SK-N-SH treated with all-trans-retinoic acid at 6 μM for 48 hours (cell line): ENCODE measurements around the gene CDK6.

Source experiments
- ATAC-seq: fragments of 200-7000 bp; cut with Tn5 transposase; 3 replicates; pipeline ENCODE4 v1.9.1; 2020; ENCODE audit warnings: mild to moderate bottlenecking, moderate library complexity
- ARNTL ChIP-seq: fragments of 450-650 bp; formaldehyde crosslinking; IDR thresholded peaks from 2 replicates; pipeline ENCODE4 v1.5.0; 2020; ENCODE audit warnings: low read depth, mild to moderate bottlenecking, moderate library complexity, borderline replicate concordance
- BACH2 ChIP-seq: fragments of 250-450 bp; sonication (Bioruptor Pico); IDR thresholded peaks from 2 replicates; pipeline ENCODE4 v1.9.0; 2021; ENCODE audit warnings: mild to moderate bottlenecking, borderline replicate concordance
- ESRRG ChIP-seq: fragments of 250-450 bp; sonication (Bioruptor Pico); IDR thresholded peaks from 2 replicates; pipeline ENCODE4 v1.6.1; 2021; ENCODE audit warnings: mild to moderate bottlenecking
- GLIS3 ChIP-seq: fragments of 250-450 bp; sonication (Bioruptor Pico); IDR thresholded peaks from 2 replicates; pipeline ENCODE4 v1.5.0; 2020; ENCODE audit warnings: mild to moderate bottlenecking, moderate library complexity
- ISL1 ChIP-seq: fragments of 250-450 bp; sonication (Bioruptor Pico); IDR thresholded peaks from 2 replicates; pipeline ENCODE4 v2.1.2; 2022; ENCODE audit warnings: mild to moderate bottlenecking, moderate library complexity
- OSR1 ChIP-seq: fragments of 250-450 bp; sonication (Bioruptor Pico); IDR thresholded peaks from 2 replicates; pipeline ENCODE4 v1.8.0; 2022; ENCODE audit warnings: moderate library complexity, mild to moderate bottlenecking, inconsistent platforms
- PPARA ChIP-seq: fragments of 250-450 bp; sonication (Bioruptor Pico); IDR thresholded peaks from 2 replicates; pipeline ENCODE4 v1.5.0; 2020; ENCODE audit warnings: mild to moderate bottlenecking, borderline replicate concordance
- RARB ChIP-seq: fragments of 250-450 bp; sonication (Bioruptor Pico); IDR thresholded peaks from 2 replicates; pipeline ENCODE4 v1.8.0; 2021; ENCODE audit warnings: mild to moderate bottlenecking, moderate library complexity
- SNAI2 ChIP-seq: fragments of 250-450 bp; sonication (Bioruptor Pico); IDR thresholded peaks from 2 replicates; pipeline ENCODE4 v1.5.0; 2020; ENCODE audit warnings: mild to moderate bottlenecking, moderate library complexity
- TCF4 ChIP-seq: fragments of 250-450 bp; sonication (Bioruptor Pico); IDR thresholded peaks from 2 replicates; pipeline ENCODE4 v1.8.0; 2021; ENCODE audit warnings: mild to moderate bottlenecking, moderate library complexity, borderline replicate concordance
- TOX ChIP-seq: fragments of 250-450 bp; sonication (Bioruptor Pico); IDR thresholded peaks from 2 replicates; pipeline ENCODE4 v1.8.0; 2021; ENCODE audit warnings: mild to moderate bottlenecking, moderate library complexity, borderline replicate concordance
- ZC3H10 ChIP-seq: fragments of 250-450 bp; sonication (Bioruptor Pico); IDR thresholded peaks from 2 replicates; pipeline ENCODE4 v1.5.1; 2021; ENCODE audit warnings: mild to moderate bottlenecking, moderate library complexity
- ZFP30 ChIP-seq: fragments of 450-650 bp; formaldehyde crosslinking; IDR thresholded peaks from 2 replicates; pipeline ENCODE4 v1.5.0; 2022; ENCODE audit warnings: mild to moderate bottlenecking, moderate library complexity
- ZNF565 ChIP-seq: fragments of 450-650 bp; formaldehyde crosslinking; conservative IDR thresholded peaks from 2 replicates; pipeline ENCODE4 v1.5.0; 2020; ENCODE audit warnings: low read depth, mild to moderate bottlenecking, moderate library complexity
- ZNF70 ChIP-seq: fragments of 450-650 bp; formaldehyde crosslinking; IDR thresholded peaks from 2 replicates; pipeline ENCODE4 v1.5.0; 2020; ENCODE audit warnings: mild to moderate bottlenecking, moderate library complexity
- TF ChIP-seq, protein P1 (sequence below): fragments of 250-450 bp; sonication (Bioruptor Pico); IDR thresholded peaks from 2 replicates; pipeline ENCODE4 v1.5.1; 2021; ENCODE audit warnings: mild to moderate bottlenecking, moderate library complexity
- TF ChIP-seq, protein P2 (sequence below): fragments of 250-450 bp; sonication (Bioruptor Pico); IDR thresholded peaks from 2 replicates; pipeline ENCODE4 v1.5.0; 2020; ENCODE audit warnings: mild to moderate bottlenecking, moderate library complexity
- TF ChIP-seq, protein P3 (sequence below): fragments of 250-450 bp; sonication (Bioruptor Pico); IDR thresholded peaks from 2 replicates; pipeline ENCODE4 v1.8.0; 2020; ENCODE audit warnings: mild to moderate bottlenecking, moderate library complexity, borderline replicate concordance
- TF ChIP-seq, protein P4 (sequence below): fragments of 250-450 bp; sonication (Bioruptor Pico); IDR thresholded peaks from 2 replicates; pipeline ENCODE4 v1.5.1; 2020; ENCODE audit warnings: low read depth, mild to moderate bottlenecking, moderate library complexity
- TF ChIP-seq, protein P5 (sequence below): fragments of 250-450 bp; sonication (Bioruptor Pico); IDR thresholded peaks from 2 replicates; pipeline ENCODE4 v1.8.0; 2021; ENCODE audit warnings: low read depth, mild to moderate bottlenecking, moderate library complexity, borderline replicate concordance

The CDK6 gene

DNA sequence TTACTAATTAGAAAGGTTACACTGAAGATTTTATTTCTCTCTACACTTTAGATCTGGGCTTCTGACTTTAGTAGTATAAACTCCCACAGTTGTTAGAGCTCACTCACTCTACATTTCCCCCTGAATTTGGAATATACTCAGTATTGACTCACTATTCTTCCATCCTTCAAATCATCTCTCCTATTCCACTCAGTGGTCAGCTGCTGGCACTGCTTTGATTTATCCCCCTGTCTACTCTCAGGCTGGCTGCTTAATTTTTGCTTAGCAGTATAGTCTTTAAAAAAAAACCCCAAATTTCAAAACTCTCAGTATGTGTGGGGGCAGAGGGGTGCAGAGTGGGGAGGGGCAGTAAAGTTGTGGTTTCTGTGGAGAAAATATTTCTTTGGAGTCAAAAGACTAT lies 68.9 kb downstream of the CDK6 start:
- peak; percentile 49 for ATAC-seq
- TF ChIP-seq ZC3H10: no peak
- TF ChIP-seq ZNF70: no peak
- no peak for TF ChIP-seq RARB (CRISPR knock-in tag)
- no peak for TF ChIP-seq BACH2 (CRISPR knock-in tag)
- TF ChIP-seq TCF4 (CRISPR knock-in tag): no peak
- TF ChIP-seq TOX (CRISPR knock-in tag): no peak
- TF ChIP-seq, protein P1, sequence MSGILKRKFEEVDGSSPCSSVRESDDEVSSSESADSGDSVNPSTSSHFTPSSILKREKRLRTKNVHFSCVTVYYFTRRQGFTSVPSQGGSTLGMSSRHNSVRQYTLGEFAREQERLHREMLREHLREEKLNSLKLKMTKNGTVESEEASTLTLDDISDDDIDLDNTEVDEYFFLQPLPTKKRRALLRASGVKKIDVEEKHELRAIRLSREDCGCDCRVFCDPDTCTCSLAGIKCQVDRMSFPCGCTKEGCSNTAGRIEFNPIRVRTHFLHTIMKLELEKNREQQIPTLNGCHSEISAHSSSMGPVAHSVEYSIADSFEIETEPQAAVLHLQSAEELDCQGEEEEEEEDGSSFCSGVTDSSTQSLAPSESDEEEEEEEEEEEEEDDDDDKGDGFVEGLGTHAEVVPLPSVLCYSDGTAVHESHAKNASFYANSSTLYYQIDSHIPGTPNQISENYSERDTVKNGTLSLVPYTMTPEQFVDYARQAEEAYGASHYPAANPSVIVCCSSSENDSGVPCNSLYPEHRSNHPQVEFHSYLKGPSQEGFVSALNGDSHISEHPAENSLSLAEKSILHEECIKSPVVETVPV (CRISPR knock-in tag): no peak
- TF ChIP-seq ESRRG (CRISPR knock-in tag): no peak
- TF ChIP-seq GLIS3 (CRISPR knock-in tag): no peak
- TF ChIP-seq, protein P2, sequence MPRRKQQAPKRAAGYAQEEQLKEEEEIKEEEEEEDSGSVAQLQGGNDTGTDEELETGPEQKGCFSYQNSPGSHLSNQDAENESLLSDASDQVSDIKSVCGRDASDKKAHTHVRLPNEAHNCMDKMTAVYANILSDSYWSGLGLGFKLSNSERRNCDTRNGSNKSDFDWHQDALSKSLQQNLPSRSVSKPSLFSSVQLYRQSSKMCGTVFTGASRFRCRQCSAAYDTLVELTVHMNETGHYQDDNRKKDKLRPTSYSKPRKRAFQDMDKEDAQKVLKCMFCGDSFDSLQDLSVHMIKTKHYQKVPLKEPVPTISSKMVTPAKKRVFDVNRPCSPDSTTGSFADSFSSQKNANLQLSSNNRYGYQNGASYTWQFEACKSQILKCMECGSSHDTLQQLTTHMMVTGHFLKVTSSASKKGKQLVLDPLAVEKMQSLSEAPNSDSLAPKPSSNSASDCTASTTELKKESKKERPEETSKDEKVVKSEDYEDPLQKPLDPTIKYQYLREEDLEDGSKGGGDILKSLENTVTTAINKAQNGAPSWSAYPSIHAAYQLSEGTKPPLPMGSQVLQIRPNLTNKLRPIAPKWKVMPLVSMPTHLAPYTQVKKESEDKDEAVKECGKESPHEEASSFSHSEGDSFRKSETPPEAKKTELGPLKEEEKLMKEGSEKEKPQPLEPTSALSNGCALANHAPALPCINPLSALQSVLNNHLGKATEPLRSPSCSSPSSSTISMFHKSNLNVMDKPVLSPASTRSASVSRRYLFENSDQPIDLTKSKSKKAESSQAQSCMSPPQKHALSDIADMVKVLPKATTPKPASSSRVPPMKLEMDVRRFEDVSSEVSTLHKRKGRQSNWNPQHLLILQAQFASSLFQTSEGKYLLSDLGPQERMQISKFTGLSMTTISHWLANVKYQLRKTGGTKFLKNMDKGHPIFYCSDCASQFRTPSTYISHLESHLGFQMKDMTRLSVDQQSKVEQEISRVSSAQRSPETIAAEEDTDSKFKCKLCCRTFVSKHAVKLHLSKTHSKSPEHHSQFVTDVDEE: no peak
- TF ChIP-seq OSR1 (CRISPR knock-in tag): no peak
- no peak for TF ChIP-seq SNAI2 (CRISPR knock-in tag)
- TF ChIP-seq ZFP30 (CRISPR knock-in tag): no peak
- TF ChIP-seq PPARA (CRISPR knock-in tag): no peak
- TF ChIP-seq, protein P3, sequence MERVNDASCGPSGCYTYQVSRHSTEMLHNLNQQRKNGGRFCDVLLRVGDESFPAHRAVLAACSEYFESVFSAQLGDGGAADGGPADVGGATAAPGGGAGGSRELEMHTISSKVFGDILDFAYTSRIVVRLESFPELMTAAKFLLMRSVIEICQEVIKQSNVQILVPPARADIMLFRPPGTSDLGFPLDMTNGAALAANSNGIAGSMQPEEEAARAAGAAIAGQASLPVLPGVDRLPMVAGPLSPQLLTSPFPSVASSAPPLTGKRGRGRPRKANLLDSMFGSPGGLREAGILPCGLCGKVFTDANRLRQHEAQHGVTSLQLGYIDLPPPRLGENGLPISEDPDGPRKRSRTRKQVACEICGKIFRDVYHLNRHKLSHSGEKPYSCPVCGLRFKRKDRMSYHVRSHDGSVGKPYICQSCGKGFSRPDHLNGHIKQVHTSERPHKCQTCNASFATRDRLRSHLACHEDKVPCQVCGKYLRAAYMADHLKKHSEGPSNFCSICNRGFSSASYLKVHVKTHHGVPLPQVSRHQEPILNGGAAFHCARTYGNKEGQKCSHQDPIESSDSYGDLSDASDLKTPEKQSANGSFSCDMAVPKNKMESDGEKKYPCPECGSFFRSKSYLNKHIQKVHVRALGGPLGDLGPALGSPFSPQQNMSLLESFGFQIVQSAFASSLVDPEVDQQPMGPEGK (CRISPR knock-in tag): no peak
- TF ChIP-seq ZNF565 (CRISPR knock-in tag): no peak
- TF ChIP-seq, protein P4, sequence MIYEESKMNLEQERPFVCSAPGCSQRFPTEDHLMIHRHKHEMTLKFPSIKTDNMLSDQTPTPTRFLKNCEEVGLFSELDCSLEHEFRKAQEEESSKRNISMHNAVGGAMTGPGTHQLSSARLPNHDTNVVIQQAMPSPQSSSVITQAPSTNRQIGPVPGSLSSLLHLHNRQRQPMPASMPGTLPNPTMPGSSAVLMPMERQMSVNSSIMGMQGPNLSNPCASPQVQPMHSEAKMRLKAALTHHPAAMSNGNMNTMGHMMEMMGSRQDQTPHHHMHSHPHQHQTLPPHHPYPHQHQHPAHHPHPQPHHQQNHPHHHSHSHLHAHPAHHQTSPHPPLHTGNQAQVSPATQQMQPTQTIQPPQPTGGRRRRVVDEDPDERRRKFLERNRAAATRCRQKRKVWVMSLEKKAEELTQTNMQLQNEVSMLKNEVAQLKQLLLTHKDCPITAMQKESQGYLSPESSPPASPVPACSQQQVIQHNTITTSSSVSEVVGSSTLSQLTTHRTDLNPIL: no peak
- TF ChIP-seq, protein P5, sequence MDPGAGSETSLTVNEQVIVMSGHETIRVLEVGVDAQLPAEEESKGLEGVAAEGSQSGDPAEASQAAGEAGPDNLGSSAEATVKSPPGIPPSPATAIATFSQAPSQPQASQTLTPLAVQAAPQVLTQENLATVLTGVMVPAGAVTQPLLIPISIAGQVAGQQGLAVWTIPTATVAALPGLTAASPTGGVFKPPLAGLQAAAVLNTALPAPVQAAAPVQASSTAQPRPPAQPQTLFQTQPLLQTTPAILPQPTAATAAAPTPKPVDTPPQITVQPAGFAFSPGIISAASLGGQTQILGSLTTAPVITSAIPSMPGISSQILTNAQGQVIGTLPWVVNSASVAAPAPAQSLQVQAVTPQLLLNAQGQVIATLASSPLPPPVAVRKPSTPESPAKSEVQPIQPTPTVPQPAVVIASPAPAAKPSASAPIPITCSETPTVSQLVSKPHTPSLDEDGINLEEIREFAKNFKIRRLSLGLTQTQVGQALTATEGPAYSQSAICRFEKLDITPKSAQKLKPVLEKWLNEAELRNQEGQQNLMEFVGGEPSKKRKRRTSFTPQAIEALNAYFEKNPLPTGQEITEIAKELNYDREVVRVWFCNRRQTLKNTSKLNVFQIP (CRISPR knock-in tag): no peak
- no peak for TF ChIP-seq ARNTL (CRISPR knock-in tag)
- TF ChIP-seq ISL1 (CRISPR knock-in tag): no peak

DNA sequence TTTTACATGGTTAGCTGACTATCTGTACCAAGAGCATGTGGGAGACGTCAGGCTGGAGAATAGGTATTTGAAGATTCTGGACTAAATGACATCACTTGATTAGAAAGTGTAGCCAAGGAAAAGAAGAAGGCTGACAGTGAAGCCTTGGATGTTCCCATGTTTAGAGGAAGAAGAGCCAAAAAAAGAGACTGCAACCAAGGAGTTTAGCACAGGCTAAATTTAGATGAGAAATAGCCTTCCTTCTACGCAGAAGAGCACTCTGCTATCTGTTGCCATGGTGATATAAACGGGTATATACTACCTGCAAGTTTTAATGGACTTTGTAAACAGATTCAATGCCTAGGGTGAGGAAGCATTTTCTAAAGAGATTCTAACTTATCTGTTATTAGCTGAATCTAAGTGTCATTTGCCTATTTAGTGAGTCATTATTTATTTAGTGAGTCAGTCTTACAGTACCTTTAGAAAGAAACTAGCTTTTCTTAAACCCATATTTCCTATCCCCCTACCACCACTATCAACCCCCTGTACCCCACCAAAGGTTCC lies 69.8 kb downstream of the CDK6 start:
- ATAC-seq: peak; percentile 32
- TF ChIP-seq, protein P1 (CRISPR knock-in tag): no peak
- no peak for TF ChIP-seq TCF4 (CRISPR knock-in tag)
- TF ChIP-seq, protein P5 (CRISPR knock-in tag): no peak
- TF ChIP-seq, protein P3 (CRISPR knock-in tag): no peak
